Cardiac fibroblast (primary cell): ENCODE results near the gene SNRK.

Experiments
- DNase-seq, 2 donors: peaks; one replicate each; pipeline versions ENCODE4 v3.0.0 to v3.0.0-alpha.2; 2010; ENCODE audit warnings: low read depth in 2 of 2
- H3K4me3 ChIP-seq, 2 donors: replicated peaks in 1 of 2; 1 replicate in 1 of 2; 2 replicates in 1 of 2; pipeline ENCODE4 v1.5.1; 2011; ENCODE audit warnings: low read depth in 2 of 2, low read length in 2 of 2, mild to moderate bottlenecking in 2 of 2, moderate library complexity in 1 of 2
- CTCF ChIP-seq: IDR thresholded peaks from one replicate; pipeline ENCODE4 v1.5.1; 2011; ENCODE audit warnings: low read depth, mild to moderate bottlenecking, low read length, inconsistent platforms

Gene SNRK

GRCh38 chr3:43317461-43318316 is 31.3 kb downstream of the SNRK start:
- H3K4me3 ChIP-seq = no peak overlapping the region
- peak; percentile 21 to 58 for DNase-seq
- no peak for TF ChIP-seq CTCF

- no peak overlapping the region for H3K4me3 ChIP-seq
- DNase-seq = no peak
- TF ChIP-seq CTCF = no peak
These were observed 33.0 kb downstream of the SNRK start for GRCh38 chr3:43319376-43319775.

GRCh38 chr3:43319794-43320193 is 33.5 kb downstream of the SNRK start:
- no peak for DNase-seq
- H3K4me3 ChIP-seq = no peak overlapping the region
- TF ChIP-seq CTCF = no peak

GRCh38 chr3:43320288-43320687 is 33.9 kb downstream of the SNRK start:
- H3K4me3 ChIP-seq = no peak overlapping the region
- no peak for TF ChIP-seq CTCF
- DNase-seq = no peak

GRCh38 chr3:43323541-43323940 is 37.2 kb downstream of the SNRK start:
- TF ChIP-seq CTCF = no peak
- H3K4me3 ChIP-seq = no peak overlapping the region
- no peak for DNase-seq

GRCh38 chr3:43326891-43327581 is 40.7 kb downstream of the SNRK start:
- DNase-seq = peak; percentile 42 to 79
- TF ChIP-seq CTCF = no peak
- no peak overlapping the region for H3K4me3 ChIP-seq
